ENCODE results near the gene CACNA1G.
A peak's percentile ranks its signal among the peaks of the same experiment; 100 is the strongest.

GRCh38 chr17:50627782-50628601 is 67.5 kb downstream of the CACNA1G start:
- TF ChIP-seq CTCF (IDR thresholded peaks at IDR 0.05; ENCODE audit: low read depth, low read length, missing input control) (peak; percentile 18), MAX (IDR thresholded peaks at IDR 0.05) (no peak), FOXA1 (IDR thresholded peaks at IDR 0.05) (no peak), SP1 (IDR thresholded peaks at IDR 0.05) (peak; percentile 89), ATF3 (IDR thresholded peaks at IDR 0.05) (no peak), EGR1 (IDR thresholded peaks at IDR 0.05; ENCODE audit: low read depth in 2 of 2) (no peak), REST (IDR thresholded peaks at IDR 0.05) (peak; percentile 22), RXRA (IDR thresholded peaks at IDR 0.05) (peak; percentile 60 to 78), JUND (IDR thresholded peaks at IDR 0.05) (no peak)

All from liver (tissue), 3 donors.